Hematopoietic multipotent progenitor cell treated with erythropoietin and hydrocortisone succinate and interleukin-3 and kit ligand, for 4 days (in vitro differentiated cells): ENCODE data around the gene SYPL1.

Experiments used
- DNase-seq: peaks from one replicate; pipeline ENCODE4 v3.0.0-alpha.2; 2015

Gene SYPL1

DNA sequence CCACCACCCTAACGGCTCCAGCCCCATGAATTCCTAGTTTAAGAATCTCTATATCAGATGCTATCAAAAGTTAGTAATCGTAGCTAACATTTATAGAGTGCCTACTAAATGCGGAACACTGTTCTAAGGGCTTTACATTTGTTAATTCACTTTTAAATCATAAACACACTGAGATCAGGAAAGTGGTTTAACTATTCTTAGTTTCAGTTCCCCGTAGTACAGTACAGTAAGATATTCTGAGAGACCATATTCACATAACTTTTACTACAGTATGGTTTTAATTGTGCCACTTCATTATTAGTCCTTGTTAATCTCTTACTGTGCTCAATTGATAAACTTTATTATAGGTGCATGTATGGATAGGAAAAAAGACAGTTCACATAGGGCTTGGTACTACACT, 22.5 kb downstream of the SYPL1 start:
- no peak for DNase-seq

DNA sequence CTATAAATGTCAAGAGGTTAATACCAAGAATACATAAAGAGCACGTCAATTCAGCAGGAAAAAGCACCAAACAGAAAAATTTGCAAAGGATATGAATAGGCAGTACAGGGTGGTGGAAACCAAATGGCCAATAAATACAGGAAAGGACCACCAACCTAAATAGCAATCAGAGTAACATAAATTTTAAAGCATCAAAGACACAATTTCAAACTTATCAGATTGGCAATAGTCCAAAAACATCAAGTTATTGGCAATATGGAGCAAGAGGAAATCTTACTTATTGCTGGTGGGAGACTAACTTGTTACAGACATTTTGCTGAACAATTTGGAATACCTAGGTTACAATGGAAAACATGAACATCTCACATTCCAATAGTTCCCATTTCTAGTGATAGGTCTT, 24.1 kb downstream of the SYPL1 start:
- DNase-seq = no peak

DNA sequence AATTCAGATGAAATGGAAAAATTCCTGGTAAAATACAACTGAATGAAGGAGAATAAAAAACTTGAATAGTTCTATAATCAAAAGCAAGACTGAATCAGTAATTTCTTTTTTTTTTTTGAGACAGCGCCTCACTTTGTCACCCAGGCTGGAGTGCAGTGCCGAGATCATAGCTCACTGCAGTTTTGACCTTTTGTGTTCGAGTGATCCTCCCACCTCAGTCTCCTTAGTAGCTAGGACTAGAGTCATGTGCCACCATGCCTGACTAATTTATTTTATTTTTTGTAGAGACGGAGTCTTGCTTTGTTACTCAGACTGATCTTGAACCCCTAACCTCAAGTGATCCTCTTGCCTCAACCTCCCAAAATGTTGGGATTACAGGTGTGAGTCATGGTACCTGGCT, 26.1 kb downstream of the SYPL1 start:
- no peak for DNase-seq

DNA sequence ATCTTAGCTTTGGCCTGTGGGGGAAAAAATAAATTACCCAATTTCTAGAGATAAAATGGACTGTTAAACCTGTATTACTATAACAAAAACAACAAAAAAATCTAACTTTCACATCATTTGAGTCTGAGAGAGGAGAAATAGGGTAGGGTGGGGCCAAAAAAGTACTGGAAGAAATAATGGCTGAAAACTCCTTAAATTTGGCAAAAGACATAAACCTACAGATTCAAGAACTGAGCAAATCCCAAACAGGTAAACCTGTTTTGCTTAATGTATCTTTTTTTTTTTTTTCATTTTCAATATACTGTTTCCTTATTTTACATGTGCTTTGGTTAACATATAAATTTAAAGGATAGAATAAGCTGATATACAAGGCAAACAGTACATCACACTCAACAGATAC, 27.1 kb downstream of the SYPL1 start:
- no peak for DNase-seq

DNA sequence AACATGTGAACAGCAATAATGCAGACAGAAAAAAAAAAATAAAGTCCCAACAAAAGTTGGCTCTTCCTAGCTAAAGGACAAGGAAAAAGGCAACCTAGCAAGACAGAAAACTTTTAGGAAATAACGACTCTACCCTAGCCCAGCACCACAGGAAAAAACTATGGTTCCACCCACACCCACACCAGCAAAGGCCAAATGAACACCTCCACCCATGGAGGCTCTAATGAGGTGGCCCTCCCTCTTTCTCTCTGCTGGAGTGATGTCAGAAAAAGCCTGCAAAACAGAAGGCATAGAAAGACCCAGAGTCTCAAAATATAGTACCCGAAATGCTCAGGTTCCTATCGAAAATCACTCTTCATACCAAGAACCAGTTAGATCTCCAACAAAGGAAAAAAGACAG, 28.4 kb downstream of the SYPL1 start:
- no peak for DNase-seq

DNA sequence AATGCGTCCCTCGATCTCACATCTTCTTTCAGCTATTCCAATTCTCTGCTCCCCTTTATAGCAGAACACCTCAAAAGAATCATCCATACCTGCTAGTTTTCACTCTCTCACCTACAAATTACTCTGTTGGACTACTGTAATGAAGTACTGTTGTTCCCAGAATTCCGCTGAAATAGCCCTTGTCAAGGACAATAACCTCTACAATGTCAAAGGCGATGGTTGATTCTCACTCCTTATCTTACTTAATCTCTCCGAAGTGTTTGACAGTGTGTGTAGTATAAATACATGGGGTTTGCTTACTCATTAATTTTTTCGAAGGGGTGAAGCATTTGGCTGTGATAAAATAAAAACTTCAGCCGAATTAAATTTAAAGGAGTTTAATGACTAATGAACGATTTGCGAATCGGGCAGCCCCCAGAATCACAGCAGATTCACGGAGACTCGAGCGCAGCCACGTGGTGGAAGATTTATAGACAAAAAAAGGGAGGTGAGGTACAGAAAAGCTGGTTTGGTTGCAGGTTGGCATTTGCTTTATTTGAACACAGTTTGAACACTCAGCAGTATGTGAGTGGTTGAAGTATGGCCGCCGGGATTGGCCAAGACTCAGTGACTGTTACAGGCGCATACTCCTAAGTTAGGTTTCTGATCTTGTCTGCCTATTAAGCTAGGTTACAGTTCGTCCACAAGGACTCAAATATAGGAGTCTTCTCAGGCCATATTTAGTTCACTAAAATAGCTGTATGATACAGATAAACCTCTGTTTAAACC, 29.8 kb downstream of the SYPL1 start:
- DNase-seq = no peak

DNA sequence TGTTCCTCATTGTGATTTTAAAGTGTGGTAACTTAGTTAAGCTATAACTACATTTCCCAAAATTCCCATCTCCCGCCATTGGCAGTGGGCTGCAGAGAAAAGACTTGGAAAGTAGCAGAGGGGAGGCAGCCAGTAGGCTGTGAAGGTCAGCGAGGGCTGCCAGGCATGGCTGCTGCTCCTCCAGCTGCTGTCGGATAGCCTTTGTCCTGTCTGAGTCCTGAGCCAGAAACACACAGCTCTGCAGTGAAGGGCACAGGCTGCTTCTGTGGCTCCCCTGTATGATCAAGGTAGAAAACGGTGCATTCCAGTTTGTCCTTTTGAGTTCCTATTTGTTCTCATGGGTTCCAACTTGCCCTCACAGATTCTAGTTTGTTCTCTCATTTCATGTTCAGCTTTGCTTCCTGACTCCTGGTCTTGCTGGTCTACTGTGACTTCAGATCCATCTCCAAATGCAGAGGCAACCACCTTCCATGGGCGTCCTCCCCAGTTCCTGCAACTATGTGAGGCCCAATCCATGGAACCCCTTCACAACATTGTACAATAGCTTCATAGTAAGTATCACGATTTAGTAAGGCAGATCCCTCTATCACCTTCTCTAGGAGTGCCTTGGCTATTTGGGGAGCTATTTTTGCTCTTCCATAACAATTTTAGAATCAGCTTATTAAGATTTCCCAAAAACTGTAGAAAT, 31.7 kb downstream of the SYPL1 start:
- no peak for DNase-seq

DNA sequence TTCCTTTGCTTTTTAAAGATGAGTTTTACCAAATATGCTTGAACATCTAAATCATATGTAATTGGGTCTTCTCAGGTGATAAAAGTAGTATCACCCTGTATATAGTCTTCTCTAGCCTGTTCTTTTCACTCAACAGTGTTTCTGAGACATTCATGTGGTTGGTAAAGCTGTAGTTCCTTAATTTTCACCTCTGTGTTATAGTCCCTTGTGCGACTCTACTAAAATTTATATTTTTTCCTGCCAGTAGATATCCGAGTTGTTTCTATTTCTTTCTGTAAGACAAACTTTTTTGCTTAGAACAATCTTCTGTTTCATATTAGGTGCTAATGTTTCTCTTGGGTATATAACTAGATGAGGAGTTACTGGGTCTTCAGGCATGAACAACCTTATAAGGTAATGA, 35.6 kb downstream of the SYPL1 start:
- DNase-seq = no peak

DNA sequence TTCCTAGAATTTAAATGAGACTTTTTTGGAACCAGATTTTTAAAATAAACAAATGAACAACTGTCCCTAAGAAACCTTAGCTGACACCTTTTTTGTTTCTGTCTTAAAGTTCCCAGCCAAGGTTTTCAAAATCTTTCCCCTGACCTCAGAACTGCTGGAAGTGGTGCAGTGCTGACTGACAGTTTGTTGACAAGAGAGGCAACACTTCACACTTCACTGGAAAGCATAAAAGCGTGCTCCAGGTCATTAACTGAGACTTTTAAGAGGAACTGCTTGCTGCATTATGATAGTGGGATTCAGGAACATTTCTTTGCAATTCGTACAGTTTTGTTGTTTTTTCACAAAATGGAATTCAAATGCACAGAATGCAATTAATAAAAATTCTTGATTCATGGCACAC, 36.2 kb downstream of the SYPL1 start:
- DNase-seq = no peak

DNA sequence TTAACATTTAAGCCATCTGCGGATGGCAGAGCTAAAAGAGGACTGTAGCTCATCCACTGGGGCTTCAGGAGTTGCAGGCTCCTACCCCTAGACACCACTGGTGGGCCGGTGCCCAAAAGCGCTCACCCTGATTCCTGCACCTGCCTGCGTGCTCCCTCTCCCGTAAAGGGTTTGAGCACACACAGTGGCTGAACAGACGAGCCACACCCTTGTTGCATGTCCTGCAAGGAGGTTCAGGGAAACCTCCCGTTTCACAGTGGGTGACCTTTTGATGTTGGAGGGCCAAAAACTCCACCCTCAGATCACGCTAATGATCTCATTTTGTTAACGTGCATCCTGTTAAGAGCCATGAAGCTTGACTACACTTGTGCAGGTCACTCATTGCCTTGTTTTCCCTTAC, 37.9 kb downstream of the SYPL1 start:
- DNase-seq = no peak

DNA sequence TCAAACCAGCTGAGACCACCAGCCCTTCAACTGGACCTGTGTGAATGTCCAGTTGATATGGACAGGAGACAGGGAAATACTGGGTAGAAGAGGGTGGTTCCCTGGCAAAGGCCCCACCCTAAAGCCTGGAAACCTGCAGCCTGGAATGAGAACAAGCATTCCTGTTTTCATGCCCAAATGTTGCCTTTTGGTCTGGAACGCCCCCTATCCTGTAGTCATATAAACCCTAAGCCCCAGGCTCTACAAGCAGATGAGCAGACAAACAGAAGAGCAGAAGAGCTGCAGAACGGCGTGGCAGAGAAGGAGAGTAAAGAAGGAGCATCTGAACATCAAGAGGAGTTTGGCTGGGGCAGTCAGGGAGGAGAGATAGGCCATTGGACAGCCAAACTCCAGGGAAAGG, 38.4 kb downstream of the SYPL1 start:
- DNase-seq = no peak

DNA sequence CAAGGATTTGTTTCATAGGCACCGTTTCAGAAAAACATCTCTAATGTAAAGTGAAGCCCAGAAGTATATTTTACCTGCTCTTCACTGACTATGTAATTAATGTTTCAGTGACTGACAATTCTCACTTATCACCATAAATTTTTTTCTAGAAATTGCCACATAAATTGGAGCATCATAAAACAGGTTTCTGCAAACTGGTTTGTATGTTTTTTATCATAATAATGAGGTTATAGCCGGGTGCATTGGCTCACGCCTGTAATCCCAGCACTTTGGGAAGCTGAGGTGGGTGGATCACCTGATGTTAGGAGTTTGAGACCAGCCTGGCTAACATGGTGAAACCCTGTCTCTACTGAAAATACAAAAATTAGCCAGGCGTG, 39.4 kb downstream of the SYPL1 start:
- DNase-seq = no peak

DNA sequence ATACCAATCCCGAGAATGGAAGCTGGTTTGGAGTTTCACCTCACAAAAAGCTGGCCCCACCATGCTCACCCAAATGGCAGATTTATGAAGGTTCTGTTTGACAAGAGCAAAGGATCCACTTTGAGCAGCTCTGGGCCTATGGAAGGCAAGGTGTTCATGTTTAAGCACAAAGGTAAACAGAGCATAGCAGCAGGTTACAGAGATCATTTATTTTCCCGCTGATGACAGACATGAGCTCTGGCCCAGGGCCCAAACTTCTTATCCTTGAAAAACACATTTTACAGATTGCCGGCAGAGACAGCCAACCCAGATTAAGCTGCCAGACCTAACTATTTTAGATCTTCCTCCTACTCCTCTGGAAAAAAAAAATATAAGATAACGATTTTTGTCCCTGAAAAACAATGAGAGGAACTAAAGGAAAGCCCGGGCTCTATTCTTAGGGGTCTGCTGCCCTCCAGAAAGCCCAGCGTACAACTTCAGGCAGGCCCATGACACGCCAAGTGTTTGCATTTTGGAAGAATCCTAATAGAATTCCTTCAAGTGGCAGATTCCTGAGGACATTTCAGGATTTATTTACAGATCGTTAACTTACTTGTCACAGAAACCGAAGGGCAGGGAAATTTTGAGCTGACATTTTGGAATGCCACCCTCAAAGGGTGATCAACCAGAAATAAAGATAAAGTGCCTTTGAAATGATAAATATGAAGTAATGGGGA, 40.0 kb downstream of the SYPL1 start:
- peak; percentile 86 for DNase-seq

DNA sequence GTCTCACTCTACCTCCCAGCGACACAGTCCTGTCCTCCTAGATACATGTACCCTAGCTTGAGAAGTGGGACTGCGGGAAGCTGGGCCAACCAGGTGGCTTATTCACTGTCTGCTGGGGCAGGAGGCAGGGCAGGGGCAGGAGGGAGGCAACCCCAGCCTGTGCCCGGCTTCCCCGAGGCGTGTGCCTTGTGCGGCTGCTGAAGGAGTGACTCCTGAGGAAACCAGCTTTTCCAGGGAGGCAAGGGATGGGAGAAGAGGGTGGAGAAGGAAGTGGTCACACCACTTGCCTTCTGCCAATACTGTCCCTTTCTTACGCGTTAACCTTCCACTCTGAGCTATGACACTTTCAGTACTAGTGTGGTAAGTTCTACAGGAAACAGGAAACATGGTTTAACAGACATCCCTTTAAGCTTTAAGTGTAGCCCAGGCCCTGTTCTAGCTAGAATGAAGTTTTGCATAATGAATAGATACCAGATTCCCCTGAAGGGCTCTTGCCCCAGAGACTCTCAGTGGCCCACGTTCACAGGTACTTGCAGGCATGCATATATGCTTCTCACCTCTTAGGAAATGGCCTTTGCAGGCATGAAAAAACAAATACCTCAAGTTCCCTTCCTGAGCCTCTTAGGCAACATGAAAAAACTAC, 40.6 kb downstream of the SYPL1 start:
- peak; percentile 91 for DNase-seq

DNA sequence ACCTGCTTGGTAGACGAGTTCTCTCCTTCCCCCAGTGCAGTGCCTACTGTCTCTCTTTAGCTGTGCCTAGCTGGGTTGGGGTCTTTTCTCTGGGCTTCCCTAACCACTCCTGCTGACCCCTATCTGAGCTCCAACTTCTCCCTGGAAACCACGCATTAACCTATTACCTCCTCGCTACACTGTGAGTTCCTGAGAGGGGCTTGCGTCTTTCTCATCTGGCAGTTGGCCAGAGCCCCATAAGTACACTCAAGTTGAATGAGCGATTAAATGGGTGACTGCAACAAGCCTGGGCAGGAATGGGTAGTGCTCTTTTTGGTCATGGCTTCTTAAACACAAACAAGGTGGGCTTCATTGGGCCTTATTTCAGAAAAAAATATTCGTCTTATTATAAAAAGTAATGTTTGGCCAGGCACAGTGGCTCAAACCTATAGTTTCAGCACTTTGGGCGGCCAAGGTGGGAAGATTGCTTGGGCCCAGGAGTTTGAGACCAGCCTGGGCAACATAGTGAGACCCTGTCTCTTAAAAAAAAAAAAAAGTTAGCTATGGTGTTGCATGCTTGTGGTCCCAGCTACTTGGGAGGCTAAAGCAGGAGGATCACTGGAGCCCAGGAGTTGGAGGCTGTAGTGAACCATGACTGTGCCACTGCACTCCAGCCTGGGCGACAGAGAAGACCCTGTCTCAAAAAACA, 41.4 kb downstream of the SYPL1 start:
- peak; percentile 51 for DNase-seq

DNA sequence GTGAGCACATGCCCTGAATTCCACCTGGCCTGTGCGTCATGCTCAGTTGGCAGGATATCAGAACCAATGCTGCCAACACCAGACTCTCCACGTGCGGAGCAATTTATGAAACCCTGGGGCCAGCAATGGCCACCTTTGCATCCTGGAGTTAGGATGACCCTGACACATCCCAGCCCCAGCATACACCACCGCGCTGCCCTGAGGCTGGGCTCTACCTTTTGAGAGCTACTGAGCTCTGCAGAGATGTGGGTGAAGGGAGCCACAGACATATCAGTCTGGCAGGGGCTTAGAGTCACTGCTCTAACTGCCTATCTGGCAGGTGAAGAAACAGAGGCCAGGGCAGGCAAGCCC, 41.9 kb downstream of the SYPL1 start:
- DNase-seq = no peak

DNA sequence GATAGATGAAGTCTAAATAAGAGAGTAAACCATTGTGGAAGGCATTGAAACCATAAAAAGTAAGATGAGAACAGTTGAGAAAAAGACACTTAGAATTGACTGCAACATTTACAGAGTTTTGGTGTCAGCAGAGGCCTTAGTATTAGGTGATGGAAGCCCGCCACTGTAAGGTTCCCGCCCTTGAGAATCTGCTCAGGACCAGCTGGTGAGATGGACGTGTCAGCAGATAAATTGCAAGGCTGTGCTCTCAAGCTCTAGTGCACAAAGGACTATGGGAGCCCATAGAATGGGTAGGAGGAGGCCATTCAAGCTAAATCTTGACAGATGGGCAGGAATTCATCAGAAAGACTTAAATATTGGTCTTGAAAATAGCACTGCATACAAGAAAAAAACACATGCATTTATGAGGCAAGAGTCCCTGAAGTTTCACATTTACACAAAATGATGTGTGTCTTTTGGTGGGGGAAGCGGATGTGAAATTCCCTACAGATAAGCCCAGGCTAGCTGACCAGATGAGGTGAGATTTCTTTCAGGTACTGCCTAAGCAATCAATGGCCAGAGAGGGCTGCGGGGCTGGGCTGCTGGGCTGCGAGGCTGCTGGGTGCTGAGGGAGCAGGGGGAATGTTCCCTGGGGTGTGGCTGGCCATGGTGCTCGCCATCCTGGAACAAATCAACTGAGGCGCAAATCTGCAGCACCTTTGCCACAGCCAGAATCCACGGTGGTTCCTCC, 42.5 kb downstream of the SYPL1 start:
- DNase-seq = no peak

DNA sequence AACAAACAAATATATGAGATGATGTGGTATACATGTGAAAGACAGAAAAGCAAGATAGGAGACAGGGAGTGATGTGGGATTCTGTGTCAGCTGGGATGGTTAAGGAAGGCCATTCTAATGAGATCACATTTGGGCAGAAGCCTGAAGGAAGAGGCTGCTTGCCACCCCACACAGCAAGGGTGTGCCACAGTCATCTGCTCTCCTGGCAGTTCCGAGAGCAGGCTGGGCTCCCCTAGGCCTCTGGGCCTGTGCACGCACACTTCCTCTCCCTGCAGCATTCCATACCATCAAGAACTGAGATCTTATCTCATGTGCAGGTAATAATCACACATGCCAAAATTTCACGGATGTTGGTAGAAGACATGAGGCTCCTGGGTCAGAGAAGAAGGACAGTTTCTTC, 43.1 kb downstream of the SYPL1 start:
- no peak for DNase-seq

DNA sequence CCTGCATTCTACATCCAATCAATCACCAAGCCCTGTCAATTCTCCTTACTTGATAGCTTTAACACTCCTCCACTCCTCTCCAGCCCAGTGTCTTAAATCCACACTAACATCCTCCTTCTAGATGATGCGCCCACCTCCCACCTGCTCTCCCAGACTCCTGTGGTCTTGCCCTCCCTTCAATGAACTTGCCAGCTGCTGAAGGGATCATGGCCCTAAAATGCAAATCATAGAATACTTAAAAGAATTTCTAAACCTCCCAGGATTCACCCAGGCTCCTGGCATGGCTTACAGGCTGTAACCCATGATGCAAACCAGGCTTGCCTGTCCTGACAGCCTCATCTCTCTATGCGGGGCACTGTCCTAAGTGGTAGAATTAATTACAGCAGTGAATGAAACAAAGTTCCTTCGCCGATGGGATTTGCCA, 43.6 kb downstream of the SYPL1 start:
- DNase-seq = no peak

DNA sequence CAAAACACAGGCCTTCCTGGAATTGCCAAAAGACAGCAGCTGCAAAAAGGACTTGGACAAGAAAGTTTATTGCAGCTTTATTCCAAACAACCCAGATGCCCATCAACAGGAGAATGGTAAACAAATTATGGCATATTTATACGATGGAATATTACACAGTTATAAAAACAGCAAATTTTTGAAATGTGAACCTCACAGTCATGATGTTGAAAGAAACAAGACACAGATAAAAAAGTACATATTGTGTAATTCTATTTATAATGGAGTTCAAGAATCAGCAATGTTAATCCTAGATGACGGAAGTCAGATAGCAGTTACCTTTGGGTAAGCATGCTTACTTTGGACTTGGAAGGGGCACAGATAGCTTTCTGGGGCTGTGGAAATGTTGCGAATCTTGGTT, 44.4 kb downstream of the SYPL1 start:
- DNase-seq = no peak

DNA sequence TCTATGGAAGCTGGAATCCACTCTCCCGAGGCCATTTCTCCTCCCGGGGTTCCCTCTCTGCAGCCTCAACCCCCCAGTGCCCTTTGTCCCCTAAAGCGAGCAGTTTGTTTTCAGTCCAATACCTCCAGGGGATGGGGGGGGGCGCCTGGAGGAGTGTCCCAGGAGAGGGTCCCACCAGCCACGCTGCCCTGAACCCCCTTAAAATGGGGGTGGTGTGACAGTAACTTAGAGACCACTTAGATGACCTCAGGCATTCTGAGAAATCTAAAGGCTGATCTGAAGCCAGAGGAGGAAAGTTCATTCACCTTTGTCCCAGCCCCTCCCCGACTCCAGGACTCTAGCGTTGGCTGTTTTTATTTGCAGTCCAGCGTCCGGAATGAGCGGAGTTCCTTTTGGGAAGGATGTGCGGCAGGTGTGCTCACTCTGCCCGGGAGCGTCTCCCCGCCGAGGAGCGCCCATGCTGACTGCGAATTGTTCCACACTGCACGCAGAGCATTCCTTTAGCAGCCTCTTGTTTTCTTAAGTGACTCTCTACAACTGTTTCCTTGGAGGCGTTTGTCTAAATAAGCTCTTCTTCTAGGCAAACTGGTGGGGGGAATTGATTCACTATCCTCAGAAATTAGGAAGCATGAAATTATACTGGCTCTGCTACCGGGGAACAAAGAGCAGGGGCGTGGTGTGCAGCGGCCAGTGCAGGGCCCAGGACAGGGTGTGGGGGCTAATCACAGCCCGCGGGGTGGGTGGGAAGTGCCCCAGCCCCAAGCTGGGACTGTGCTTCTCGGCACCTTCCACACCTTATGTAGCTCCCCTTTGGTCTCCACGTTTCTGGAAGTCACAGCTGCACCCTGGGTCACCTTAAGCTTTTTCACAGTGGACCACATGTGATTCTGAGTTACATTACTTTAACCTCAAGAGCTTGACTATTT, 46.3 kb downstream of the SYPL1 start:
- no peak for DNase-seq
